ENCODE data around the gene ZNF211. TPM values are rescaled to one million over a fixed set of nuclear protein-coding genes. Genes with fewer than 3 reads are reported as not detected.

Gene ZNF211
- total and polyA plus RNA-seq, 9 of the 15 experiments (the other 6 are each of a cell fraction or from before 2014, with no cell fraction given) = 1.3 to 11.6 (median 4.5) TPM

- TF ChIP-seq MAX (CRISPR knock-in tag; IDR thresholded peaks at IDR 0.05) (no peak), HNRNPUL1 (IDR thresholded peaks at IDR 0.05; ENCODE audit: low read length) (no peak), ARNT (IDR thresholded peaks at IDR 0.05) (no peak), ZNF146 (CRISPR knock-in tag; IDR thresholded peaks at IDR 0.05; ENCODE audit: unreplicated experiment) (no peak), ZNF224 (CRISPR knock-in tag; IDR thresholded peaks at IDR 0.05) (peak; percentile 66; the same call in 1 of the 2 replicates), SRSF1 (IDR thresholded peaks at IDR 0.05; ENCODE audit: low read depth, low read length) (no peak), RBM15 (IDR thresholded peaks at IDR 0.05; ENCODE audit: insufficient read depth, low read length) (no peak), NFRKB (IDR thresholded peaks at IDR 0.05; ENCODE audit: low read depth) (0 out of 2 replicates have a peak, but pooled peaks have one; percentile 7), MCM5 (IDR thresholded peaks at IDR 0.05; ENCODE audit: low read depth) (no peak), LEF1 (IDR thresholded peaks at IDR 0.05) (no peak), PTRF (tag; IDR thresholded peaks at IDR 0.05) (no peak), GTF3C2 (IDR thresholded peaks at IDR 0.05; ENCODE audit: borderline replicate concordance, extremely low read depth, insufficient read length) (no peak), EHMT2 (IDR thresholded peaks at IDR 0.05) (no peak), NCOR1 (IDR thresholded peaks at IDR 0.05) (no peak)
These were observed 49.3 kb downstream of the ZNF211 start (continued) for GRCh38 chr19:57682226-57682766.

Data from K562 (cell line).